Spleen (tissue), 7 donors: ENCODE data around the gene SIM1.

Experiments
- CTCF ChIP-seq, 11 experiments: fragments of 200-600 bp in 7 of 11; fragments of 450-650 bp in 4 of 11; sonication (generic) in 4 of 11; IDR thresholded peaks in 8 of 11; conservative IDR thresholded peaks in 3 of 11; 1 replicate in 7 of 11; 2 replicates in 4 of 11; pipeline versions ENCODE4 v1.4.0 to v1.8.0; 2016 to 2021; ENCODE audit warnings: antibody characterized with exemption in 11 of 11, inconsistent platforms in 4 of 11, mild to moderate bottlenecking in 1 of 11
- POLR2AphosphoS5 ChIP-seq, 3 donors: sonication (generic); formaldehyde crosslinking; IDR thresholded peaks; one replicate each; pipeline ENCODE4 v1.5.1; 2017; ENCODE audit warnings: antibody characterized with exemption in 3 of 3
- donor health status: DM: no; HTN: no; CAD: no; lungs with moderate emphysema.
- donor health status: DM: no; HTN: no; CAD: no.
- donor health status: DM: no; HTN: no; CAD: no.

GRCh38 chr6:100392423-100392822, 72.3 kb downstream of the SIM1 start:
- no peak for TF ChIP-seq CTCF (IDR thresholded peaks at IDR 0.05 in 8 of 11, conservative IDR thresholded peaks at IDR 0.05 in 3 of 11)
- no peak for TF ChIP-seq POLR2AphosphoS5 (IDR thresholded peaks at IDR 0.05)
